B cell (primary cell): ENCODE data around the gene BLOC1S1. TPM values are rescaled to one million over a fixed set of nuclear protein-coding genes. Genes with fewer than 3 reads are reported as not detected.

Source experiments
- ATAC-seq: fragments of 200-7000 bp; cut with Tn5 transposase; one replicate; pipeline ENCODE4 v1.10.0; 2021; ENCODE audit warnings: low read depth, mild to moderate bottlenecking, moderate number of reproducible peaks, moderate library complexity
- CTCF ChIA-PET: fragments of 350-600 bp; sonication (Branson Sonifier 250); formaldehyde crosslinking; loops from one replicate; lab custom pipeline; 2021; ENCODE audit warnings: antibody characterized with exemption, inconsistent platforms; lab: Charles Lee
- POLR2A ChIA-PET: fragments of 350-600 bp; sonication (Branson Sonifier 250); formaldehyde crosslinking; loops from one replicate; lab custom pipeline; 2021; ENCODE audit warnings: antibody characterized with exemption; lab: Charles Lee
- DNase-seq: peaks from one replicate; pipeline ENCODE4 v3.0.0; 2013
- H2AFZ ChIP-seq: 2 replicates; pipeline ENCODE4 v1.6.1; 2012; ENCODE audit warnings: mild to moderate bottlenecking, low read depth, low read length; ENCODE audit not compliant: insufficient read depth, poor library complexity, severe bottlenecking
- H3K27ac ChIP-seq, 2 donors: 1 replicate in 1 of 2; 2 replicates in 1 of 2; pipeline ENCODE4 v1.5.1; 2012 to 2013; ENCODE audit warnings: low read length in 2 of 2, mild to moderate bottlenecking in 2 of 2, moderate library complexity in 1 of 2
- H3K27me3 ChIP-seq, 4 experiments: fragments of 200-600 bp in 1 of 4; sonication (generic) in 1 of 4; replicated peaks in 1 of 4; 1 replicate in 2 of 4; 2 replicates in 2 of 4; pipeline versions ENCODE4 v1.6.1 to v1.7.0; 2013 to 2016; ENCODE audit warnings: low read length in 3 of 4, mild to moderate bottlenecking in 2 of 4, mixed read lengths in 1 of 4, moderate library complexity in 1 of 4; ENCODE audit not compliant: insufficient read depth in 4 of 4, control insufficient read depth in 3 of 4; ENCODE audit errors: control extremely low read depth in 1 of 4
- H3K36me3 ChIP-seq, 2 experiments: replicated peaks in 1 of 2; 1 replicate in 1 of 2; 2 replicates in 1 of 2; pipeline versions ENCODE4 v1.6.1 to v1.7.1; 2013; ENCODE audit warnings: low read length in 1 of 2; ENCODE audit not compliant: insufficient read depth in 2 of 2, control insufficient read depth in 1 of 2; ENCODE audit errors: control extremely low read depth in 1 of 2, extremely low read depth in 1 of 2
- H3K4me1 ChIP-seq, 2 donors: fragments of 200-600 bp in 1 of 2; sonication (generic) in 1 of 2; 1 replicate in 1 of 2; 2 replicates in 1 of 2; pipeline versions ENCODE4 v1.5.1 to v1.6.1; 2013 to 2017; ENCODE audit warnings: low read length in 2 of 2; ENCODE audit not compliant: control insufficient read depth in 2 of 2, insufficient read depth in 2 of 2
- H3K4me2 ChIP-seq: replicated peaks from 2 replicates; pipeline ENCODE3; 2012; ENCODE audit warnings: mild to moderate bottlenecking, low read depth, low read length; ENCODE audit not compliant: poor library complexity, severe bottlenecking
- H3K4me3 ChIP-seq, 5 experiments: fragments of 200-600 bp in 1 of 5; sonication (generic) in 1 of 5; 1 replicate in 3 of 5; 2 replicates in 2 of 5; pipeline versions ENCODE4 v1.5.1 to v1.7.0; 2011 to 2016; ENCODE audit warnings: low read length in 4 of 5, mild to moderate bottlenecking in 4 of 5, low read depth in 2 of 5, control low read depth in 1 of 5, moderate library complexity in 1 of 5; ENCODE audit not compliant: insufficient read depth in 1 of 5; ENCODE audit errors: control extremely low read depth in 1 of 5, extremely low read depth in 1 of 5
- H3K79me2 ChIP-seq: fragments of 200-600 bp; sonication (generic); one replicate; pipeline ENCODE4 v1.6.0; 2016; ENCODE audit warnings: low read length; ENCODE audit not compliant: control insufficient read depth, insufficient read depth
- H3K9ac ChIP-seq: fragments of 200-600 bp; sonication (generic); 2 replicates; pipeline ENCODE4 v1.6.1; 2017; ENCODE audit warnings: mild to moderate bottlenecking, low read length, moderate library complexity
- H3K9me3 ChIP-seq, 3 donors: one replicate each; pipeline versions ENCODE4 v1.6.1 to v1.7.1; 2013; ENCODE audit warnings: low read length in 2 of 3; ENCODE audit not compliant: control insufficient read depth in 2 of 3, insufficient read depth in 1 of 3; ENCODE audit errors: control extremely low read depth in 1 of 3
- H4K20me1 ChIP-seq: 2 replicates; pipeline ENCODE4 v1.6.0; 2012; ENCODE audit warnings: mild to moderate bottlenecking, low read length; ENCODE audit not compliant: insufficient read depth, control insufficient read depth, poor library complexity, severe bottlenecking
- H3K27ac Mint-ChIP-seq: one replicate; pipeline ENCODE4 v1.8.0; 2021; ENCODE audit warnings: mixed read lengths
- H3K27me3 Mint-ChIP-seq: one replicate; pipeline ENCODE4 v1.8.0; 2021; ENCODE audit warnings: mixed read lengths
- H3K4me1 Mint-ChIP-seq: one replicate; pipeline ENCODE4 v1.8.0; 2021; ENCODE audit warnings: mixed read lengths
- H3K4me3 Mint-ChIP-seq: one replicate; pipeline ENCODE4 v1.8.0; 2021; ENCODE audit warnings: mixed read lengths
- H3K9me3 Mint-ChIP-seq: one replicate; pipeline ENCODE4 v1.8.0; 2022; ENCODE audit warnings: mixed read lengths; ENCODE audit not compliant: insufficient read depth
- EZH2 ChIP-seq: IDR thresholded peaks from 2 replicates; pipeline ENCODE4 v1.6.1; 2012; ENCODE audit warnings: borderline replicate concordance, low read depth, mild to moderate bottlenecking, moderate library complexity, low read length; ENCODE audit not compliant: insufficient read depth, poor library complexity, severe bottlenecking
- WGBS: methylation state at CpG from one replicate; pipeline ENCODE4 v1.1.5; 2013; ENCODE audit warnings: missing lambda C conversion rate; ENCODE audit not compliant: insufficient coverage; 5-methylcytosine and 5-hydroxymethylcytosine counted together
- intact Hi-C: fragments of 100-400 bp; cut with micrococcal nuclease; formaldehyde crosslinking; loops from one replicate; pipeline ENCODE4 v1.10.0; 2022
- polyA plus RNA-seq: library from polyadenylated mRNA; depleted of rRNA; stranded (reverse); fragments of >200 nt; gene quantifications from 2 replicates; pipeline ENCODE4 v1.2.3, GENCODE V29; 2012
- total RNA-seq, 2 donors: library from RNA; stranded (reverse); fragments of 120-200 nt in 1 of 2; gene quantifications; 1 replicate in 1 of 2; 2 replicates in 1 of 2; pipeline versions ENCODE4 v1.2.3 to v1.2.4, GENCODE V29; 2013 to 2022
- TF ChIP-seq, protein P1 (sequence below): fragments of 200-600 bp; IDR thresholded peaks from one replicate; pipeline ENCODE4 v1.8.0; 2022; ENCODE audit warnings: antibody characterized with exemption, mild to moderate bottlenecking

BLOC1S1 gene
- total and polyA plus RNA-seq, 2 donors (not counting 1 experiment from before 2014, with no cell fraction given) = 71.1 to 229 TPM

DNA sequence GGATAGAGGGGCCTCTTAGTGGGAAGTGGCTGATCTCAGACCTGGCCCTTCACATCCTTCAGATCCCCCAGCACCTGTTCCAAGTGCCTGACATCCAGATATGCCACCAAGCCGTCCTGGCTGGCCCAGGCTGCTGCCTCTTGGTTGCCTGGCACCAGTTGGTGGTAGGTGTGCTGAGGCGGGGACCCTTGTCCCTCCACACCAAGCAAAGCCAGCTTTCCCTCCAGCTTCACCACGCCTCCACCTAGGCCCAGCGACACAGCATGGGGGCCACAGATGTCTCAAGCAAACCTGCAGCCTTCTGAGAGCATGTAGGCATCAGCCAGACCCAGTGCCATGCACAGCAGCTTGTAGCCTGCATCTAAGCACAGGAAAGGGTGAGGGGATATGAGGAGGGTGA is 16.4 kb downstream of the BLOC1S1 start:
- WGBS = 94% methylated on average over 4 of the region's 4 CpGs
- ChIA-PET CTCF (interaction anchor here (8.1 kb wide), 1 partner anchor 12 kb away, joined by 147 read pairs; the partner anchor contains the start of genes BLOC1S1 and RDH5), POLR2A (no interaction called here)
- H3K9me3 Mint-ChIP-seq = no peaks in the 10 kb centered on the region
- no peak for ATAC-seq
- no peak overlapping the region for H3K4me3 Mint-ChIP-seq
- Histone ChIP-seq H4K20me1 (no peaks in the 10 kb centered on the region), H3K4me1 (peaks cover 19 to 27% of the 10 kb centered on the region in 2 donors), H3K9me3 (no peaks in the 10 kb centered on the region), H3K4me2 (no peak overlapping the region), H3K36me3 (no peaks in the 10 kb centered on the region), H3K79me2 (no peaks in the 10 kb centered on the region), H3K4me3 (no peak overlapping the region), H3K9ac (no peak overlapping the region), H3K27me3 (no peaks in the 10 kb centered on the region), H3K27ac (no peak overlapping the region), H2AFZ (no peak overlapping the region)
- intact Hi-C loops = no loop called here
- H3K27ac Mint-ChIP-seq = no peak overlapping the region
- TF ChIP-seq EZH2 = no peak
- TF ChIP-seq, protein P1, sequence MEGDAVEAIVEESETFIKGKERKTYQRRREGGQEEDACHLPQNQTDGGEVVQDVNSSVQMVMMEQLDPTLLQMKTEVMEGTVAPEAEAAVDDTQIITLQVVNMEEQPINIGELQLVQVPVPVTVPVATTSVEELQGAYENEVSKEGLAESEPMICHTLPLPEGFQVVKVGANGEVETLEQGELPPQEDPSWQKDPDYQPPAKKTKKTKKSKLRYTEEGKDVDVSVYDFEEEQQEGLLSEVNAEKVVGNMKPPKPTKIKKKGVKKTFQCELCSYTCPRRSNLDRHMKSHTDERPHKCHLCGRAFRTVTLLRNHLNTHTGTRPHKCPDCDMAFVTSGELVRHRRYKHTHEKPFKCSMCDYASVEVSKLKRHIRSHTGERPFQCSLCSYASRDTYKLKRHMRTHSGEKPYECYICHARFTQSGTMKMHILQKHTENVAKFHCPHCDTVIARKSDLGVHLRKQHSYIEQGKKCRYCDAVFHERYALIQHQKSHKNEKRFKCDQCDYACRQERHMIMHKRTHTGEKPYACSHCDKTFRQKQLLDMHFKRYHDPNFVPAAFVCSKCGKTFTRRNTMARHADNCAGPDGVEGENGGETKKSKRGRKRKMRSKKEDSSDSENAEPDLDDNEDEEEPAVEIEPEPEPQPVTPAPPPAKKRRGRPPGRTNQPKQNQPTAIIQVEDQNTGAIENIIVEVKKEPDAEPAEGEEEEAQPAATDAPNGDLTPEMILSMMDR = no peak
- H3K4me1 Mint-ChIP-seq = peaks cover 24% of the 10 kb centered on the region
- DNase-seq = no peak
- no peaks in the 10 kb centered on the region for H3K27me3 Mint-ChIP-seq

DNA sequence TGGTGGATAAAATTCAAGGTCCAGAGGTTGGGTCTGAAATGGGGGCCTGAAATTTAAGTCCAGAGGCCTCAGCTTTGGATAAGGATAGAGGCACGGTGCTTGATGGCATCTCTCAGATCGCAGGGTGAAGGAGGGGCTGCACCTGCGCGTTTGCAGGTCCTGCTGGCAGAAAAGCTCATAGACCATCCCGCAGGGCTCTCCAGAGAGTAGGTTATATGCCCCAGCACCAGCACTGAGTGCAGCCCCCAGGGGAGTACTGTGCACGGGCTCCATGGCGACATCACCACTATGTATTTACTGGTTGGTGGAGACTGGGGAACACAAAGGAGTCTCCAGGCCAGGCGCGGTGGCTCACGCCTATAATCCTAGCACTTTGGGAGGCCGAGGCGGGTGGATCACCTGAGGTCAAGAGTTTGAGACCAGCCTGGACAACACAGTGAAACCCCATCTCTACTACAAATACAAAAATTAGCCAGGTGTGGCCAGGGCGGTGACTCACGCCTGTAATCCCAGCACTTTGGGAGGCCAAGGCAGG is 17.2 kb downstream of the BLOC1S1 start:
- H3K9me3 Mint-ChIP-seq = no peaks in the 10 kb centered on the region
- no peaks in the 10 kb centered on the region for H3K9me3 ChIP-seq
- no peak overlapping the region for H3K27ac ChIP-seq
- H3K79me2 ChIP-seq = no peaks in the 10 kb centered on the region
- H2AFZ ChIP-seq = no peak overlapping the region
- no peak overlapping the region for H3K4me2 ChIP-seq
- 82% methylated on average over 14 of the region's 14 CpGs for WGBS
- peaks cover 24% of the 10 kb centered on the region for H3K4me1 Mint-ChIP-seq
- DNase-seq = no peak
- H3K27ac Mint-ChIP-seq = no peak overlapping the region
- H3K4me3 ChIP-seq = no peak overlapping the region
- H3K27me3 ChIP-seq = no peaks in the 10 kb centered on the region
- CTCF ChIA-PET = interaction anchor here (6.5 to 8.1 kb wide), 2 partner anchors 13 to 76 kb away, joined by 46 to 147 read pairs; partner anchors contain the start of genes BLOC1S1 and RDH5
- no peaks in the 10 kb centered on the region for H3K27me3 Mint-ChIP-seq
- no peaks in the 10 kb centered on the region for H3K36me3 ChIP-seq
- no peak overlapping the region for H3K9ac ChIP-seq
- intact Hi-C loops = no loop called here
- TF ChIP-seq, protein P1 = no peak
- TF ChIP-seq EZH2 = no peak
- H3K4me3 Mint-ChIP-seq = no peak overlapping the region
- POLR2A ChIA-PET = no interaction called here
- no peak for ATAC-seq
- H4K20me1 ChIP-seq = no peaks in the 10 kb centered on the region
- H3K4me1 ChIP-seq = peaks cover 20 to 27% of the 10 kb centered on the region in 2 donors
